ENCODE results near the gene CD40.

GRCh38 chr20:46157076-46157592 is 39.0 kb downstream of the CD40 start:
- TF ChIP-seq CTCF (conservative IDR thresholded peaks at IDR 0.05; ENCODE audit: low read length) = no peak
- no peak for TF ChIP-seq EZH2phosphoT487 (IDR thresholded peaks at IDR 0.05; ENCODE audit: borderline replicate concordance, low read depth, low read length)
